IMR-90 (cell line): ENCODE data around the gene PARP12. TPM values are rescaled to one million over a fixed set of nuclear protein-coding genes. Genes with fewer than 3 reads are reported as not detected.

Experiments used
- ATAC-seq: fragments of 200-7000 bp; cut with Tn5 transposase; 2 replicates; pipeline ENCODE4 v1.9.1; 2020; ENCODE audit warnings: low read depth, mild to moderate bottlenecking, moderate library complexity
- BruUV-seq: library from RNA; stranded (reverse); fragments of 400-500 nt; replicated peaks from 2 replicates; lab custom pipeline; 2021; lab: Mats Ljungman, UMichigan
- CTCF ChIA-PET: fragments of 300-600 bp; formaldehyde crosslinking; extraction: SDS; loops from one replicate; lab custom pipeline; 2021; ENCODE audit warnings: antibody characterized with exemption; lab: Yijun Ruan, JAX
- POLR2A ChIA-PET: fragments of 300-600 bp; sonication (Branson Sonifier 250); formaldehyde crosslinking; loops from one replicate; lab custom pipeline; 2022; ENCODE audit warnings: antibody characterized with exemption; ENCODE audit not compliant: unreplicated experiment; lab: Charles Lee
- DNase-seq: peaks from one replicate; pipeline ENCODE4 v3.0.0; 2013
- H2AFZ ChIP-seq: replicated peaks from 2 replicates; pipeline ENCODE3; 2013; ENCODE audit warnings: low read length, mild to moderate bottlenecking; ENCODE audit not compliant: poor library complexity
- H2AK5ac ChIP-seq: 2 replicates; pipeline ENCODE4 v1.6.1; 2013; ENCODE audit warnings: low read depth, low read length, inconsistent platforms
- H2AK9ac ChIP-seq: replicated peaks from 2 replicates; pipeline ENCODE3; 2013; ENCODE audit warnings: mild to moderate bottlenecking, low read depth, low read length, moderate library complexity; ENCODE audit not compliant: poor library complexity
- H2BK120ac ChIP-seq: 2 replicates; pipeline ENCODE4 v1.6.1; 2013; ENCODE audit warnings: low read depth, low read length, inconsistent platforms
- H2BK15ac ChIP-seq: 3 replicates; pipeline ENCODE4 v1.6.1; 2013; ENCODE audit warnings: low read depth, low read length, inconsistent platforms
- H2BK20ac ChIP-seq: 2 replicates; pipeline ENCODE4 v1.6.1; 2013; ENCODE audit warnings: low read depth, mild to moderate bottlenecking, inconsistent platforms, low read length, moderate library complexity
- H2BK5ac ChIP-seq: 2 replicates; pipeline ENCODE4 v1.6.1; 2013; ENCODE audit warnings: mild to moderate bottlenecking, low read depth, low read length, inconsistent platforms; ENCODE audit not compliant: poor library complexity, severe bottlenecking
- H3K14ac ChIP-seq: replicated peaks from 2 replicates; pipeline ENCODE4 v1.6.1; 2013; ENCODE audit warnings: low read depth, low read length, inconsistent platforms
- H3K18ac ChIP-seq: 2 replicates; pipeline ENCODE4 v1.6.1; 2013; ENCODE audit warnings: low read depth, low read length, control low read depth
- H3K23ac ChIP-seq: 2 replicates; pipeline ENCODE4 v1.6.1; 2013; ENCODE audit warnings: low read depth, low read length, inconsistent platforms
- H3K27ac ChIP-seq: 2 replicates; pipeline ENCODE4 v1.5.1; 2013; ENCODE audit warnings: mild to moderate bottlenecking, control low read depth, low read length; ENCODE audit not compliant: insufficient read depth
- H3K27me3 ChIP-seq: 2 replicates; pipeline ENCODE4 v1.6.1; 2013; ENCODE audit warnings: low read length; ENCODE audit not compliant: control insufficient read depth, insufficient read depth
- H3K36me3 ChIP-seq: 2 replicates; pipeline ENCODE4 v1.6.1; 2013; ENCODE audit warnings: low read length, mixed read lengths; ENCODE audit not compliant: control insufficient read depth, insufficient read depth
- H3K4ac ChIP-seq: 2 replicates; pipeline ENCODE4 v1.6.1; 2013; ENCODE audit warnings: low read depth, low read length, inconsistent platforms
- H3K4me1 ChIP-seq: 2 replicates; pipeline ENCODE4 v1.6.1; 2013; ENCODE audit warnings: low read length, mixed read lengths; ENCODE audit not compliant: control insufficient read depth, insufficient read depth
- H3K4me2 ChIP-seq: 2 replicates; pipeline ENCODE4 v1.6.1; 2013; ENCODE audit warnings: low read depth, mild to moderate bottlenecking, control low read depth, low read length, moderate library complexity
- H3K4me3 ChIP-seq: 2 replicates; pipeline ENCODE4 v1.5.1; 2013; ENCODE audit warnings: low read depth, mild to moderate bottlenecking, control low read depth, low read length, moderate library complexity; ENCODE audit not compliant: insufficient read depth
- H3K56ac ChIP-seq: 2 replicates; pipeline ENCODE4 v1.6.1; 2013; ENCODE audit warnings: low read length, inconsistent platforms; ENCODE audit not compliant: insufficient read depth; ENCODE audit errors: extremely low read depth
- H3K79me1 ChIP-seq, 2 experiments: 2 replicates each; pipeline ENCODE4 v1.6.1; 2013; ENCODE audit warnings: low read length in 2 of 2, inconsistent platforms in 1 of 2, low read depth in 1 of 2
- H3K9ac ChIP-seq: 2 replicates; pipeline ENCODE4 v1.6.1; 2013; ENCODE audit warnings: low read depth, low read length, control low read depth
- H3K9me1 ChIP-seq: 2 replicates; pipeline ENCODE4 v1.6.1; 2013; ENCODE audit warnings: low read length, inconsistent platforms; ENCODE audit not compliant: insufficient read depth
- H3K9me3 ChIP-seq: 2 replicates; pipeline ENCODE4 v1.6.1; 2013; ENCODE audit warnings: low read length; ENCODE audit not compliant: control insufficient read depth, insufficient read depth
- H4K20me1 ChIP-seq: 2 replicates; pipeline ENCODE4 v1.6.1; 2013; ENCODE audit warnings: low read length, inconsistent platforms; ENCODE audit not compliant: insufficient read depth
- H4K5ac ChIP-seq: 2 replicates; pipeline ENCODE4 v1.6.1; 2013; ENCODE audit warnings: mild to moderate bottlenecking, low read depth, low read length, control low read depth
- H4K8ac ChIP-seq, 2 experiments: 2 replicates each; pipeline ENCODE4 v1.6.1; 2013; ENCODE audit warnings: low read depth in 2 of 2, low read length in 2 of 2, control low read depth in 1 of 2, inconsistent platforms in 1 of 2
- H4K91ac ChIP-seq: 2 replicates; pipeline ENCODE4 v1.6.1; 2013; ENCODE audit warnings: low read depth, low read length, inconsistent platforms; ENCODE audit not compliant: insufficient read depth
- BHLHE40 ChIP-seq: fragments of 150-350 bp; IDR thresholded peaks from 2 replicates; pipeline ENCODE4 v1.6.1; 2016; ENCODE audit warnings: mild to moderate bottlenecking, low read depth, low read length
- CHD1 ChIP-seq: IDR thresholded peaks from 2 replicates; pipeline ENCODE4 v1.6.1; 2012; ENCODE audit warnings: low read depth, low read length, improper control_type of control experiment
- MAFK ChIP-seq: IDR thresholded peaks from 2 replicates; pipeline ENCODE4 v1.6.1; 2012; ENCODE audit warnings: low read depth, low read length, improper control_type of control experiment
- POLR2A ChIP-seq: IDR thresholded peaks from 2 replicates; pipeline ENCODE4 v1.6.1; 2012; ENCODE audit warnings: mild to moderate bottlenecking, low read depth, low read length
- RFX5 ChIP-seq: IDR thresholded peaks from 2 replicates; pipeline ENCODE4 v1.8.0; 2012; ENCODE audit warnings: low read depth, mild to moderate bottlenecking, low read length, moderate library complexity
- WGBS, 2 experiments: methylation state at CpG; one replicate each; pipeline versions ENCODE4 v1.1.5 to v1.1.7; 2013; ENCODE audit warnings: missing lambda C conversion rate in 2 of 2; ENCODE audit not compliant: insufficient read length in 1 of 2; ENCODE audit errors: extremely low coverage in 2 of 2; 5-methylcytosine and 5-hydroxymethylcytosine counted together
- dilution Hi-C: fragments of 300-500 bp; cut with HindIII; formaldehyde crosslinking; loops from one replicate; pipeline ENCODE4 v1.14.3; 2018; ENCODE audit warnings: low sequenced_read_pairs; ENCODE audit not compliant: unreplicated experiment
- in situ Hi-C: fragments of 300-500 bp; cut with MboI; formaldehyde crosslinking; loops from 3 replicates; pipeline ENCODE4 v1.14.3; 2019; ENCODE audit warnings: low sequenced_read_pairs, inconsistent platforms, mixed read lengths
- intact Hi-C: fragments of 100-400 bp; cut with micrococcal nuclease; formaldehyde crosslinking; loops from 2 replicates; pipeline ENCODE4 v1.10.0; 2022
- polyA plus RNA-seq, 3 experiments: library from polyadenylated mRNA; depleted of rRNA; stranded (reverse); fragments of >200 nt; gene quantifications; 2 replicates each; pipeline ENCODE4 v1.2.3, GENCODE V29; 2012; ENCODE audit warnings: low replicate concordance in 1 of 3
- total RNA-seq: library from RNA; depleted of rRNA; stranded (reverse); fragments of >200 nt; gene quantifications from 2 replicates; pipeline ENCODE4 v1.2.3, GENCODE V29; 2012
- TF ChIP-seq, protein P1 (sequence below): fragments of 150-350 bp; IDR thresholded peaks from 2 replicates; pipeline ENCODE4 v1.6.1; 2017; ENCODE audit warnings: mild to moderate bottlenecking, antibody characterized with exemption, low read length, low read depth

The PARP12 gene
- total and polyA plus RNA-seq, 2 of the 4 experiments (the other 2 are of a cell fraction): 7.2 to 11.3 TPM

DNA sequence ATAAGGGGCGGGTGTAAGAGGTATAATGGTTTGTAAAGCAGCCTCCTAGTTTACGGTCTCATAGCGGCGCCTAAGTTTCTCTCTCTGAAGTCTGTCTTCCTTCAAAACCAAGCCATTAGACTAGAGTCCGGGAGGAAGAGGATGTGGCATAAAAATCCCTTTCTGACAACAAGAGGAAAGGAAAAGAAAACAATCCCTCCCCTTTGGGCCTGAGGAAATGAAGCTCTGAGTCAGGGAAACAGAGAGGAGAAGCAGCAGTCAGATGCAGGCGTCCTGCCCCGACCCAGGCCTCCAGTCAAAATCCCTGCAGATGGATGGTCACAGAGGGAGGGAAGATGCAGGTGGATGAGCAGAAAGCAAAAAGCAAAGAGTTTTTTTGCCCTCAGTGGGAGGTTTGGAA is 23.7 kb downstream of the PARP12 start:
- CTCF ChIA-PET: no interaction called here
- no TSS peak for BruUV-seq
- in situ Hi-C loops (no loop called here), intact Hi-C loops (no loop called here), dilution Hi-C loops (no loop called here)
- H3K4me1 ChIP-seq: peaks cover 15% of the 10 kb centered on the region
- H3K9me1 ChIP-seq: peaks cover 16% of the 10 kb centered on the region
- H2BK5ac ChIP-seq: no peak overlapping the region
- POLR2A ChIA-PET: no interaction called here
- H3K4me3 ChIP-seq: no peak overlapping the region
- no peak overlapping the region for H2BK20ac ChIP-seq
- peaks cover 11% of the 10 kb centered on the region for H3K36me3 ChIP-seq
- H3K14ac ChIP-seq: no peak overlapping the region
- no peak overlapping the region for H3K4ac ChIP-seq
- H3K79me1 ChIP-seq: peaks cover 0 to 14% of the 10 kb centered on the region in 2 experiments; a peak in 1 of 4 replicates
- H4K91ac ChIP-seq: no peak overlapping the region
- H3K27me3 ChIP-seq: no peaks in the 10 kb centered on the region
- no peak overlapping the region for H3K27ac ChIP-seq
- H2BK15ac ChIP-seq: no peak overlapping the region
- H2BK120ac ChIP-seq: no peak overlapping the region
- no peak overlapping the region for H3K23ac ChIP-seq
- WGBS, 2 experiments: no CpG with 5 or more reads among the region's 7 CpGs
- no peak overlapping the region for H3K56ac ChIP-seq
- H4K20me1 ChIP-seq: no peaks in the 10 kb centered on the region
- no peak for DNase-seq
- H2AFZ ChIP-seq: no peak overlapping the region
- H3K9me3 ChIP-seq: no peaks in the 10 kb centered on the region
- H2AK9ac ChIP-seq: no peak overlapping the region
- no peak overlapping the region for H3K9ac ChIP-seq
- H3K18ac ChIP-seq: no peak overlapping the region
- H4K8ac ChIP-seq: no peak overlapping the region
- no peak overlapping the region for H3K4me2 ChIP-seq
- H4K5ac ChIP-seq: no peak overlapping the region
- no peak for ATAC-seq
- H2AK5ac ChIP-seq: no peak overlapping the region
- TF ChIP-seq RFX5 (no peak), CHD1 (no peak), POLR2A (no peak), MAFK (no peak), BHLHE40 (no peak)
- TF ChIP-seq, protein P1, sequence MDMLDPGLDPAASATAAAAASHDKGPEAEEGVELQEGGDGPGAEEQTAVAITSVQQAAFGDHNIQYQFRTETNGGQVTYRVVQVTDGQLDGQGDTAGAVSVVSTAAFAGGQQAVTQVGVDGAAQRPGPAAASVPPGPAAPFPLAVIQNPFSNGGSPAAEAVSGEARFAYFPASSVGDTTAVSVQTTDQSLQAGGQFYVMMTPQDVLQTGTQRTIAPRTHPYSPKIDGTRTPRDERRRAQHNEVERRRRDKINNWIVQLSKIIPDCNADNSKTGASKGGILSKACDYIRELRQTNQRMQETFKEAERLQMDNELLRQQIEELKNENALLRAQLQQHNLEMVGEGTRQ: no peak
